H9 (cell line): ENCODE measurements around the gene SEMA3C. TPM values are rescaled to one million over a fixed set of nuclear protein-coding genes. Genes with fewer than 3 reads are reported as not detected.

Source experiments
- DNase-seq: peaks from one replicate; pipeline ENCODE4 v3.0.0-alpha.2; 2017
- H2AFZ ChIP-seq: one replicate; pipeline ENCODE4 v1.6.1; 2013; ENCODE audit warnings: mild to moderate bottlenecking, low read length, control low read depth, moderate library complexity
- H2AK5ac ChIP-seq: 2 replicates; pipeline ENCODE4 v1.6.1; 2013; ENCODE audit warnings: low read length, control low read depth, mixed read lengths; ENCODE audit not compliant: insufficient read length
- H2BK120ac ChIP-seq: one replicate; pipeline ENCODE4 v1.6.1; 2013; ENCODE audit warnings: low read depth, mild to moderate bottlenecking, low read length, control low read depth, inconsistent platforms; ENCODE audit not compliant: poor library complexity, severe bottlenecking
- H2BK12ac ChIP-seq: 2 replicates; pipeline ENCODE4 v1.6.1; 2013; ENCODE audit warnings: low read length, control low read depth, mixed read lengths, low read depth; ENCODE audit not compliant: insufficient read length
- H2BK15ac ChIP-seq: 2 replicates; pipeline ENCODE4 v1.6.1; 2013; ENCODE audit warnings: low read depth, low read length, control low read depth
- H2BK20ac ChIP-seq: one replicate; pipeline ENCODE4 v1.6.1; 2013; ENCODE audit warnings: low read depth, mild to moderate bottlenecking, low read length, control low read depth, inconsistent platforms; ENCODE audit not compliant: poor library complexity, severe bottlenecking
- H2BK5ac ChIP-seq: 2 replicates; pipeline ENCODE4 v1.6.1; 2013; ENCODE audit warnings: low read length, control low read depth, mixed read lengths; ENCODE audit not compliant: insufficient read length
- H3K14ac ChIP-seq: 2 replicates; pipeline ENCODE4 v1.6.1; 2013; ENCODE audit warnings: low read length, control low read depth; ENCODE audit not compliant: insufficient read depth
- H3K18ac ChIP-seq: 2 replicates; pipeline ENCODE4 v1.6.1; 2013; ENCODE audit warnings: low read depth, mild to moderate bottlenecking, mixed read lengths, low read length, control low read depth; ENCODE audit not compliant: insufficient read length
- H3K23ac ChIP-seq: 2 replicates; pipeline ENCODE4 v1.6.1; 2013; ENCODE audit warnings: low read length, control low read depth, mixed read lengths, low read depth; ENCODE audit not compliant: insufficient read length
- H3K23me2 ChIP-seq: 2 replicates; pipeline ENCODE4 v1.6.1; 2013; ENCODE audit warnings: low read depth, mild to moderate bottlenecking, mixed read lengths, low read length, control low read depth; ENCODE audit not compliant: insufficient read length, poor library complexity, severe bottlenecking
- H3K27ac ChIP-seq: 2 replicates; pipeline ENCODE4 v1.5.1; 2013; ENCODE audit warnings: low read length, control low read depth, mixed read lengths, low read depth; ENCODE audit not compliant: insufficient read length
- H3K27me3 ChIP-seq: 2 replicates; pipeline ENCODE4 v1.6.1; 2013; ENCODE audit warnings: low read length, control low read depth, inconsistent platforms; ENCODE audit not compliant: insufficient read depth
- H3K4ac ChIP-seq: 2 replicates; pipeline ENCODE4 v1.6.1; 2013; ENCODE audit warnings: low read depth, mild to moderate bottlenecking, control low read depth, inconsistent platforms, low read length, moderate library complexity
- H3K4me1 ChIP-seq: 2 replicates; pipeline ENCODE4 v1.6.1; 2013; ENCODE audit warnings: low read length, control low read depth, inconsistent platforms; ENCODE audit not compliant: insufficient read depth
- H3K4me2 ChIP-seq: 2 replicates; pipeline ENCODE4 v1.6.1; 2013; ENCODE audit warnings: low read length, control low read depth, mixed read lengths; ENCODE audit not compliant: insufficient read length, insufficient read depth
- H3K56ac ChIP-seq: 2 replicates; pipeline ENCODE4 v1.6.1; 2013; ENCODE audit warnings: low read depth, mild to moderate bottlenecking, mixed read lengths, low read length, control low read depth; ENCODE audit not compliant: insufficient read length
- H3K79me1 ChIP-seq: 2 replicates; pipeline ENCODE4 v1.6.1; 2013; ENCODE audit warnings: low read depth, mild to moderate bottlenecking, moderate library complexity, low read length, control low read depth, inconsistent platforms; ENCODE audit not compliant: insufficient read depth, poor library complexity, severe bottlenecking
- H3K79me2 ChIP-seq: 2 replicates; pipeline ENCODE4 v1.6.1; 2013; ENCODE audit warnings: low read length, control low read depth, inconsistent platforms; ENCODE audit not compliant: insufficient read depth
- H3K9ac ChIP-seq: 2 replicates; pipeline ENCODE4 v1.6.1; 2013; ENCODE audit warnings: low read length, control low read depth, mixed read lengths; ENCODE audit not compliant: insufficient read length; ENCODE audit errors: extremely low read depth
- H3K9me3 ChIP-seq: one replicate; pipeline ENCODE4 v1.6.1; 2013; ENCODE audit warnings: low read depth, low read length, inconsistent platforms; ENCODE audit not compliant: control insufficient read depth
- H3T11ph ChIP-seq: one replicate; pipeline ENCODE4 v1.6.1; 2013; ENCODE audit warnings: mild to moderate bottlenecking, low read length, control low read depth, inconsistent platforms
- H4K20me1 ChIP-seq: one replicate; pipeline ENCODE4 v1.6.1; 2013; ENCODE audit not compliant: control insufficient read depth, insufficient read length, insufficient read depth
- H4K5ac ChIP-seq: 2 replicates; pipeline ENCODE4 v1.6.1; 2013; ENCODE audit warnings: low read depth, mild to moderate bottlenecking, mixed read lengths, low read length, control low read depth; ENCODE audit not compliant: insufficient read length
- H4K8ac ChIP-seq: replicated peaks from 2 replicates; pipeline ENCODE4 v1.6.1; 2013; ENCODE audit warnings: low read length, control low read depth, mixed read lengths, low read depth; ENCODE audit not compliant: insufficient read length
- H4K91ac ChIP-seq: 2 replicates; pipeline ENCODE4 v1.6.1; 2013; ENCODE audit warnings: low read depth, mild to moderate bottlenecking, moderate library complexity, mixed read lengths, low read length, control low read depth; ENCODE audit not compliant: insufficient read length
- H3K27ac Mint-ChIP-seq, 3 experiments: 2 replicates in 2 of 3; 3 replicates in 1 of 3; pipeline ENCODE4 v1.8.0; 2020 to 2021; ENCODE audit warnings: mixed read lengths in 3 of 3, mild to moderate bottlenecking in 1 of 3, moderate library complexity in 1 of 3
- H3K27me3 Mint-ChIP-seq: 2 replicates; pipeline ENCODE4 v1.8.0; 2021; ENCODE audit warnings: low read depth, mild to moderate bottlenecking, moderate library complexity, mixed read lengths
- H3K36me3 Mint-ChIP-seq, 3 experiments: 2 replicates in 2 of 3; 3 replicates in 1 of 3; pipeline ENCODE4 v1.8.0; 2020 to 2021; ENCODE audit warnings: low read depth in 3 of 3, mixed read lengths in 3 of 3; ENCODE audit not compliant: insufficient read depth in 1 of 3
- H3K4me1 Mint-ChIP-seq, 2 experiments: 2 replicates each; pipeline ENCODE4 v1.8.0; 2020; ENCODE audit warnings: mixed read lengths in 2 of 2
- H3K4me3 Mint-ChIP-seq, 2 experiments: 2 replicates in 1 of 2; 3 replicates in 1 of 2; pipeline ENCODE4 v1.8.0; 2020 to 2021; ENCODE audit warnings: mild to moderate bottlenecking in 2 of 2, mixed read lengths in 2 of 2, moderate library complexity in 1 of 2
- H3K9me3 Mint-ChIP-seq, 2 experiments: 2 replicates in 1 of 2; 3 replicates in 1 of 2; pipeline ENCODE4 v1.8.0; 2020; ENCODE audit warnings: mild to moderate bottlenecking in 2 of 2, mixed read lengths in 2 of 2, moderate library complexity in 1 of 2
- WGBS: extraction: QIAGEN DNeasy Blood & Tissue Kit; methylation state at CpG from one replicate; pipeline ENCODE4 v1.1.7; 2013; ENCODE audit warnings: missing lambda C conversion rate, low lambda C conversion rate, mixed read lengths; ENCODE audit not compliant: insufficient read length; ENCODE audit errors: extremely low coverage; 5-methylcytosine and 5-hydroxymethylcytosine counted together
- total RNA-seq: library from RNA; stranded (reverse); gene quantifications from 2 replicates; pipeline ENCODE4 v1.2.1, GENCODE V29; 2021
- TF ChIP-seq, protein P1 (sequence below): fragments of 200-600 bp; sonication (generic); conservative IDR thresholded peaks from 3 replicates; pipeline ENCODE4 v1.8.0; 2021; ENCODE audit warnings: antibody characterized with exemption, mild to moderate bottlenecking

Gene SEMA3C
- total RNA-seq, 1 experiment from 2014 or later: 1.6 TPM

DNA sequence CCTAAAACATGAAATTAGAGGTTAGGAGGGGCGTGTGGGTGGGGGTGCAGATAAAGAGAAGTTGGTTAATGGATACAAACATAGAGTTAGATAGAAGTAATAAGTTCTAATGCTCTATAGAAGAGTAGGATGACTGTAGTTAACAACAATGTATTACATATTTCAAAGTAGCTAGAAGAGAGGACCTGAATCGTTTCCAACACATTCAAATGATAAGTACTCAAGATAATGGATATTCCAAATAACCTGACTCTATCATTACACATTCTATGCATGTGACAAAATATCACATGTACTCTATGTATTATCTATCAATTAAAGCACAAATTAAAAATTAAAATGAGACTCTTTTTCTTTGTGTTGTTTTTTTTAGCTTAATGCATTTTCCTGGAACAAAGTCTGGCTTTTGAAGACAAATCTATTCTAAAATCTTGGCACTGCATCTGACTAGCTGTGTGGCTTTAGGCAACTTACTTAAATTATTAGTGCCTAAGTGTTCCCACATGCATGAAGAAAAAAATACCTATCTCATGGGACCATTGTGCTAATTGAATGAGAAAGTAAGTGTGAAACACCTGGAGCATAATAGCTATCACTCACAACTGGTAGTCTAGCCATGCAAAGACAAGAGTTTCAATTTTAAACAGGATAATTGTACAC lies 75.7 kb downstream of the SEMA3C start:
- Histone ChIP-seq H3K4ac (no peak overlapping the region), H4K91ac (no peak overlapping the region), H2BK5ac (no peak overlapping the region), H3K9me3 (no peaks in the 10 kb centered on the region), H2BK120ac (no peak overlapping the region), H4K8ac (no peak overlapping the region), H2BK20ac (no peak overlapping the region), H2AFZ (no peak overlapping the region), H2BK12ac (no peak overlapping the region), H3K27me3 (no peaks in the 10 kb centered on the region), H3T11ph (no peak overlapping the region), H3K27ac (no peak overlapping the region), H3K79me2 (no peaks in the 10 kb centered on the region), H3K79me1 (no peaks in the 10 kb centered on the region), H3K18ac (no peak overlapping the region), H3K4me1 (no peaks in the 10 kb centered on the region; the same call in 1 of the 2 replicates), H3K23me2 (no peaks in the 10 kb centered on the region), H4K5ac (no peak overlapping the region), H3K56ac (no peak overlapping the region), H2BK15ac (no peak overlapping the region), H3K9ac (no peak overlapping the region), H3K23ac (no peak overlapping the region), H3K14ac (no peak overlapping the region), H2AK5ac (no peak overlapping the region), H4K20me1 (no peaks in the 10 kb centered on the region), H3K4me2 (no peak overlapping the region)
- Mint-ChIP-seq H3K9me3 (no peaks in the 10 kb centered on the region), H3K36me3 (no peaks in the 10 kb centered on the region), H3K27ac (peak overlapping the region in 1 of 3 experiments; percentile 50; a peak in 1 of 7 replicates), H3K4me1 (peaks cover 28 to 29% of the 10 kb centered on the region in 2 experiments), H3K4me3 (no peak overlapping the region), H3K27me3 (no peaks in the 10 kb centered on the region)
- DNase-seq: no peak
- WGBS: no CpG with 5 or more reads among the region's 2 CpGs
- TF ChIP-seq, protein P1, sequence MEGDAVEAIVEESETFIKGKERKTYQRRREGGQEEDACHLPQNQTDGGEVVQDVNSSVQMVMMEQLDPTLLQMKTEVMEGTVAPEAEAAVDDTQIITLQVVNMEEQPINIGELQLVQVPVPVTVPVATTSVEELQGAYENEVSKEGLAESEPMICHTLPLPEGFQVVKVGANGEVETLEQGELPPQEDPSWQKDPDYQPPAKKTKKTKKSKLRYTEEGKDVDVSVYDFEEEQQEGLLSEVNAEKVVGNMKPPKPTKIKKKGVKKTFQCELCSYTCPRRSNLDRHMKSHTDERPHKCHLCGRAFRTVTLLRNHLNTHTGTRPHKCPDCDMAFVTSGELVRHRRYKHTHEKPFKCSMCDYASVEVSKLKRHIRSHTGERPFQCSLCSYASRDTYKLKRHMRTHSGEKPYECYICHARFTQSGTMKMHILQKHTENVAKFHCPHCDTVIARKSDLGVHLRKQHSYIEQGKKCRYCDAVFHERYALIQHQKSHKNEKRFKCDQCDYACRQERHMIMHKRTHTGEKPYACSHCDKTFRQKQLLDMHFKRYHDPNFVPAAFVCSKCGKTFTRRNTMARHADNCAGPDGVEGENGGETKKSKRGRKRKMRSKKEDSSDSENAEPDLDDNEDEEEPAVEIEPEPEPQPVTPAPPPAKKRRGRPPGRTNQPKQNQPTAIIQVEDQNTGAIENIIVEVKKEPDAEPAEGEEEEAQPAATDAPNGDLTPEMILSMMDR: no peak
